CD4-positive, alpha-beta T cell treated with Interleukin-15 for 4 hours (primary cell): Measurements from ENCODE around the gene TEX19.

Experiments
- DNase-seq: peaks from one replicate; pipeline ENCODE4 v3.0.0-alpha.2; 2020; ENCODE audit warnings: low spot score

Gene TEX19

DNA sequence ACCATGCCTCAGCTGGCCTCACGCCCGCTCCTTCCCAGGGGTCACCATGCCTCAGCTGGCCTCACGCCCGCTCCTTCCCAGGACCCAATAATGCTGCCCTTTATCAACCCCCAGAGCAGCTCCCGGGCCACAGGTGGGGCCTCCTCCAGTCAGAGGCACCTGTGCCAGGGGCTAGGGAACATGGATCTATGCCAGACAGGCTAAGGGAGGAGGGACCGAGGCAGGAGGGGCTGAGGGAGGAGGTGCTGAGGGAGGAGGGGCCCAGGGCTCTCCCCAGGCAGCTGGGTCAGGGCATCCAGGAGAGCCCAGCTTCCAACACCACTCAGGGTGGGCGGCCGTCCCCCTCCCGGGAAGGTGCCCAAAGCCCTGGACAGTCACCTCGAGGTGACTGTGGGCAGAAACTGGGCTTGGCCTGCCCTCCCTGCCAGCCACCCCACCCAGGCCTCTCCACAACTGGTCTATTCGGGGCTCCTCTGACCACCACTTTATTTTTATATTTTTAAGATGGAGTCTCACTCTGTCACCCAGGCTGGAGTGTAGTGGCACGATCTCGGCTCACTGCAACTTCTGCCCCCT lies 31.9 kb downstream of the TEX19 start:
- no peak for DNase-seq

DNA sequence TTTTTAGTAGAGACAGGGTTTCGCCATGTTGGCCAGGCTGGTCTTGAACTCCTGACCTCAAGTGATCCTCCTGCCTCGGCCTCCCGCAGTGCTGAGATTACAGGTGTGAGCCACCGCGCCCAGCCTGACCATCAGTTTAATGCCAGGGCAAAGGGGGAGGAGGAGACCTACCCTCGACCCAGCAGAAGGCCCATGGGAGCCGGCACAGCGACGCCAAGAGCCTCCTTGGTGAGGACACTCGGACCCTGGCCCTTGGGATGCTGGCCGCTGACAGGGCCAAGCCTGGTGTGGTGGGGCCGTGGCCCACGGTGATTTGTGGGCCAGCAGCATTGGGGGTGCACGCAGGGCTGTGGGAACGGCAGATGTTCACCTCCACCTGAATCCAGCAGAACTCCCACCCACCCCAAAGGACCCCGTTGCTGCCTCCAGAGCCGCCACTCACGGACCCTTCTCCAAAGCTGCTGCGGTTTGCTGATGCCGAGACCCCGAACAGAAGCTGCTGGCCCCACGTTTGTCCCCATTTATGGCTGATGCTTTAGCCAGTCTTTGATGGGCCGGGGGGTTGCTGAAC lies 32.5 kb downstream of the TEX19 start:
- DNase-seq: no peak

DNA sequence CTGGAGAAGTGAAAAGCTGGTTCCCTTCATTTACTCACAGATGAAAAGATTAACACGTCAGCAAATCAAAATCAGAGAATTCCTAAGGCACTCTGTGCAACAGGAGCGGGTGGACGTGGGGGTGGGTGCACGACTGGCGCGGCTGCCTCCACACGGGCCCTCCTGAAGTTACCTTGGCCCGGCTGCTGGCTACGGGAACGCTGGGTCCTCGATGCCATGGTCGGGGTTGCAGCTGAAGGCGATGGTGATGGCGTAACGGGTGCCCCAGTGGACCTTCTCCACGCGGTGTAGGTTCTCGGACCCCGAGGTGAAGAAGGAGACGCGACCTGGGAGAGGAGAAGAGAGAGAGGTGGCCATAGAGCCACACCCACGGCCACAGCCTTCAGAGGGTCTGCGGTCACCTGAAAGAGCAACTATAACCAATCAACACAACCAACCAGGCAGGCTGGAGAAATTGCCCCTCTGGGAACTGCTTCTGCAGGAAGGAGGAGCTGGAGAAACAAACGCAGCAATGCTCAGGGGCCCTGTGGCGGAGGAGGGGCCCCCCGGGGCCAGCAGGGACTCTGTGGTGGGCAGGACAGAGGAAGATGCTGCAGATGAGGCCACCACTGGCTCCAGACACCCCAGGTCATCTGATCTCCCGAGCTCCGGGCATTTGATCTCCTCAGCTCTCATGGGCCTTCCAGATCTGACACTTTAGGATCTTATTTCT lies 33.3 kb downstream of the TEX19 start:
- no peak for DNase-seq

DNA sequence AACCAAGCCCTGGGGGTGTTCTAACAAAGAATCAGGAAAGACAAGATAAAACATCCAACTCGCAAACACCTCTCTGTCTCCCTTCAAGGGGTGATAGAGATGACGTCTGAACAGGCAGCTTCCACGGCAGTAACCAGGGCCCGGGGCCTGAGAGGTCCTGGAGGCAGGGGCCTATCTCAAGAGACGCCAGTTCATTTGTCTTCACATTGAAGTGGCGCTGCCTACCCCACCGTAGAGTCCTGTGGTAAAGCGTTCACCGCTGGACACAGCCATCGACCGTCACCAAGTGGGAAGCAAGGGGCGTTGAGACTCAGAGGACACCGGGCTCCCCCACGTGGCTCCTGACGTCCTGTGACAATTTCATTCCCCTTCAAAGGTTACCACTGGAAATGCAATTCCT lies 33.9 kb downstream of the TEX19 start:
- no peak for DNase-seq

DNA sequence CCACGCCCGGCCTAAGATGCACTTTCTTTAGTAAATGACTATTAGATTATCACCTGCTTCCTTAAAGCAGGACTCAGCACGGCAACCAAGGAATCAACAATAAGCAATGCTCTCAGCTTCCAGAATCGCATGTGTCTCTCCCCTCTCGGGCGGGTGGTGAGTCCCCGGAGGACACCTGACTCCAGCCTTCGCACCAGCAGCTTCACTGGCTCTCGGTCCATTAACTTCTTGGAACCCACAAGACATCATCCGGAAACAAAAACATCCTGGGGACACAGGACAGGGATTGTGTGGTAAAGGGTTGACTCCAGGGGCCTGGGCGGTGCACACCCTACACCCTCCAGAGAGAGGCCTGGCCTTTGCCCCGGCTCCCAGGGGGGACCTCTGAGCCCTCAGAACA lies 35.2 kb downstream of the TEX19 start:
- DNase-seq: no peak

DNA sequence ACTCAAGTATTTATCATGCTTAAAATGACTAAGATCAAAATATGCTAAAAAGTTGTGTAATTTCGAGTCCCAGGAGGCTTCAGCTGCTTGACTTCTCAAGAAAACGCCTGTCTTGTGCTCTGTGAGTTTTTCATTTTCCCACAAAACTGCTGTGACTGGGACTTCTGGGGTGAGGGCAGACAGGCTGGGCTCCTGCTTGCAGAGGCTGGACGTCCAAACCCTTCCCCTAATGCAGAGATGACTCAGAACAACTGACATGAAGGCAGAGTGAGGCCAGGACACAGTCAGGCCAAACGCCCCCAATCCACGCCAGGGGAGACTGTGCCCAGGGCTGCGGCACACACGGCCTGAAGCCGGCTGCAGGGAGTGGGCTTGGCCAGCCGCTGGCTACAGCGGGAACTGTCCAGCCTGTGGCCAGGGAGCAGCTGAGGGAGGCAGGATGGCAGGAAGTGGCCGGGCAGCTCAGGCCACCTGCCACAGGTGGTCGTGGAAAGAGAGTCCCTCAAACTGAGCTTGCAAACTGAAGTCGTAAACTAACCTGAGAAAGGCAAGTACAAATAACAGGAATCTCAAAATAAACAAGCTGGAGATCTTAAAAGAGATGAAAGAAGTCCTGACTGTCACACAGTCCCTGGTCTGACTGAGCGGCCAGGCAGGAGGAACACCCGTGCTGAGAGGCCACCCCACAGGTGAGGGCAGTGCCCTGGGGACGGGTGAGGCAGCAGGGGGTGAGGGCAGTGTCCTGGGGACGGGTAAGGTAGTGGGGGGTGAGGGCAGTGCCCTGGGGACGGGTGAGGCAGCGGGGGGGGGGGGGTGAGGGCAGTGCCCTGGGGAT lies 37.8 kb downstream of the TEX19 start:
- no peak for DNase-seq

DNA sequence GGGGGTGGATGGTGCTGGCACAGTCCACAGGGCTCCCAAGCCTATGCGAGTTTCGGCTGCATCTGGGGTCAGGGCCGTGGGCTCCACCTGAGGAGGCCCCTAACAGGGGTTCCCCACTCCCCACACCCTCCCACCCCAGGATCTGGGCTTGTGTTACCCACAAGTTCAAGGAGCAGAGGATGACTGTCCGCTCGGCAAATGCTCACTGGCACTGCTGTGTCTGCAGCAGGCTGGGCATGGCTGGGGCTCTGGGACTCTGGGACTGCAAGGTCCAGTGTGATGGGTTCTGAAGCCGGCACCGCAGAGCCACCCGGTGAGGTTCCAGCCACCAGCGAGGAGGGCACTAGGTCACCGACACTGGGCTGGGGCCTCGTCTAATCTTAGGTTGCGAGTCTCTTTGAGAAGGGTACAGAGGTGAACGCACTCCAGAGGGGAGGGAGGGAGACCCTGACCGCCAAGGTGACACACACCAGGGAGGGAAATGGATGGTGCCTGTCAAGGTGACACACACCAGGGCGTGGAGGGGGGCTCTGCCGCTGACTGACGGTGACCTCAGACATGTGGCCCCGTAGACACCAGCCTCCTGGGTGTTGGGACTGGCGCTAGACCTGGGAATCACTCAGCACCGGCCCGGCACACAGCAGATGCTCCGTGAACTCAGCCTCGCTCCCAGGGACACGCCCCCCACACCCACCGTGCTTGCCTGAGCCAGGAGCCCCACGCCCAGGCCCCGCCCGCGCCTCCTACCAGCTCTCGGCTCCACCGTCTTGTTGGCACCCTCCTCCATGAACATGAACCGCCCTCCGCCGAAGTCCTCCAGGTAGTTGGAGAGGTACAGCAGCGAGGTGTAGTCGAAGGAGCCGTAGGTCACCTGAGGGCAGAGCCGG lies 38.6 kb downstream of the TEX19 start:
- no peak for DNase-seq

DNA sequence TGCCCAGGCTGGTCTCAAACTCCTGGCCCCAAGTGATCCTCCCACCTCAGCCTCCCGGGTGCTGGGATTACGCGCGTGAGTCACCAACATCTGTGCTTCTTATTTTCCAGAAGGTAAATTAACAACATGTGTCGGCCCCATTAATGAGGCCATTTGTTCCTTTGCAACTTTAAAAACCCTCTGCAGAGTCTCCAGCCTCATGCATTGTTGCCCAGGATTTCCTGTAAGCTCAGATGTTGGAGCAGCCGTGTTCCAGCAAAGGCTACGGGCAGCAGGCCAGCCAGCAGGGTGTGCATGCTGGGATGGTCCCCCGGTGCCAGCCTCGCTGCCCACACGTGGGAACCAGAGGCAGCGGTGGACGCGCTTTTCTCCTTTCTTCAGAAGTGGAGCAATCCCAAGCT lies 40.0 kb downstream of the TEX19 start:
- DNase-seq: no peak

DNA sequence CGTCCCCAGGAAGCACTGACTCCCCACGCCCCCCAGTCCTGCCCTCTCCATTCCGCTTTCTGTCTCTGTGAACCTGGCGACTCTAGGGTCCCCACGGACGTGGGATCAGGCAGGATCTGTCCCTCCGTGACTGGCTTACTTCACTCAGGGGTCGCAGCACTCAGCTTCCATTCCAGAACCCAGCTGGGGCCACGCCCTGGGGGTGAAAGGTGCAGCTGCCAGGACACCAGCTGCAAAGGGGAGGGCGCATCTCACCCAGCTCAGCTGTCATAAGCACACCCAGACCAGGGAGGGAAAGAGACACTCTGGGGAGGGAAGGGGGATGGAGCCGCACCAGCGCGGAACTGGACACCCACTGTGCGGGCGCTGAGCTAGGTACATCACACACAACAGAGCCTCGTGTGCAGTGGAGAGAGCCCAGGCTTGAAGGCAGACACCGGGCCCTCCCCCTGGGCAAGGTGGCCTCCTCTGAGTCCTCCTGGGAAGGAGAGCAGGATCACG lies 40.6 kb downstream of the TEX19 start:
- DNase-seq: no peak

DNA sequence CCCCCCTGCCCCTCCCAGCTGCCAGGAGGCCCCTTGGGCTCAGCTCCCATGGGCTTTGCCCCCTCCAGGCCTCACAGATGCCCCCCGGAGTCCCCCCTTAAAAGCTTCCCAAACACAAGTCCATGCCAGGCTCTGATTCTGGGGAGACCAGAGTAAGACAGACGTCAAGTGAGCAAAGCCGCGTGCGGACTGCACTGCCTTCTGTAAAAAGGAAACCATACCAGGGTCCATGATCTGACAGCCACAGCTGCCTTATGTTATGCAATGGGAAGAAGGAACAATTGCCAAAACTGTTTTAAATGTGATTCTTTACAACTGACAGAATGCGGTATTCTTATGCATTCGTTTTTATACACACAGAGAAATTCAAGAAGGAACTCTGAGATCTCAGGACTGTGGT lies 41.2 kb downstream of the TEX19 start:
- no peak for DNase-seq

DNA sequence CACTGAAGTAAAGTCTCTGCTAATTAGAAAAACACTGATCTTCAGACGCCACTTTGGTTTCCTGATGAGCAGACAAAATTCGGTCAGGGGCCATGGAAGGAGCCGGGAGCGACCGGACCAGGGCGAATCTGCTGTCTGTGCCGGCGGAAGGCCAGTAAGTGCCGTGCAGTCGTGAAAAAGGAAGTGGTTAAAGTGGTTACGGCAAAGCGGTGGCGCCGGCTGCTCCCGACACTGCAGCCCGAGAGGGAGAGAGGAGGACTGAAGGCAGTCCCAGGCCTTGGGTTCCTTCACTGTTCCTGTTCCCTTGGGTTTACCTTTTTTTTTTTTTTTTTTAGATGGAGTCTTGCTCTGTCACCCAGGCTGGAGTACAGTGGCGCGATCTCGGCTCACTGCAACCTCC lies 41.8 kb downstream of the TEX19 start:
- DNase-seq: peak; percentile 44

DNA sequence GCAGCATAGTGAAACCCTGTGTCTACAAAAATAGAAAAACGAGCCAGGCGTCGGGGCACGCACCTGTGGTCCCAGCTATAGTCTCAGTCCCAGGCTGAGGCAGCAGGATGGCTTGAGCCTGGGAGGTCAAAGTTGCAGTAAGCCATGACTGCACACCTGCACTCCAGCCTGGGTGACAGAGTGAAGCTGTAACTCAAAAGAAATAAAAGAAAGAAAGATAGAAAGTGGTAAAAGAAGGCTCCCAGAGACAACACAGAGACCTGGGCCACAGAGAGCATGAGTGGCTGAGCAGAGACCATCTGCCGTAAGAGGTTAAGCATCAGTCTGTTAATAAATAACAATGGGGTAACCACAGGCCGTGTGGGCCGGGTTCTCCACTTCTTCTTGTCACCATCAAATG lies 43.8 kb downstream of the TEX19 start:
- DNase-seq: no peak

DNA sequence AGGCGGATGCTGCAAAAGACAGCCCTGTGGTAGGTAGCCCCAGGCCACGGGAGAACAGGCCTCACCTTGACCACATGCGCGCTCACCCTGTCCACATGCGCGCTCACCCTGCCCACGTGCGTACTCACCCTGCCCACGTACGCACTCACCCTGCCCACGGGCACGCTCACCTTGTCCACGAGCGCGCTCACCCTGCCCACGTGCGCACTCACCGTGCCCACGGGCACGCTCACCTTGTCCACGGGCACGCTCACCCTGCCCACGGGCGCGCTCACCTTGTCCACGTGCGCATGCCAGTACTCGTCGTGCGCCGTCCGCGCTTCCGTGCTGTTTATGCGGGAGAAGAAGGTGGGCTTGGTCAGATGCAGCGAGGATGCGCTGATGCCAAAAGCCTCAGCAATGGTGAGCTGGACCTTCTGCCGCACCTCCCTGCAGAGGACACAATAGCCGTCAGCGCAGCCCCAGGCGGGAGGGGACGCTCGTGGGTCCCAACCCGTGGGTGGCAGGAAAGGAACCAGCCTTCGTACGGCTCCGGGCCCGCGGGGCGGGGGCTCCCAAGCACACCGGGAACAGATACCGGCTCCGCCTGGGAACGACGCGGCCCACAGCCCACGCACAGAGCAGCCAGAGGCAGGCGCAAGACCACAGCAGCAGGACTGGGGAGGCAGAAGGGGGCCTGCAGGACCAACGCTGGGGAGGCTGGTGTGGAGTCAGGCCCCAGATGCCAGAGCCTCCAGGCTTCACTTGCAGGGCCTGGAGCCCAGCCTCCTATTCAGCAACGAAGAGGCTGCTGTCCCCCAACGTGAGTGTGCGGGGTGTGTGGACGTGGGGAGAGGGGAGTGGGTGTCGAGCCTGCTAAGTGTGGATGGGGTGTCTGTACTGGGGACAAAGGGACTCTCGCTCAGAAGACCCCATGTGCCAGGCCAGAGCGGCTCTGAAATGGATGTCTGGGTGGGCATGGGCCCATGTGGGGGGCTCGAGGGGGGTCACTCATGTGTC lies 44.9 kb downstream of the TEX19 start:
- DNase-seq: no peak

DNA sequence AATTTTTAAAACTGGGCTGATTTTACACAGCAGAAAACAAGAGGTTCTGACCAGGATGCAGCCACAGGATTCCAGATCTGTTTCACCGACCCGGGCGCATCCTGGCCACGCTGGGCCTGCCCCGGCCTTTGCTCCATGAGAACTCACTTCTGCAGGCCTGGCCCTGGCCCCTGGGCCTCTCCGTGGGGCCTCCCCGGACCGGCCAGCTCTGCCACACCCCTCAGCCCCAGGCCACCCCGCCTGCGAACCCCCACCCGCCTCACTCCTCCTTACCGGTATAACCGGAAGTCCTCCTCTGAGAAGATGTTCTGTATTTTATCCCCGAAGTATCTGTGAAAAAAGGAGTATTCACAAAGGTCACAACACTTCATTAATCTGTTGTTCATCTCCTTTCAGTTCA lies 46.0 kb downstream of the TEX19 start:
- DNase-seq: no peak

DNA sequence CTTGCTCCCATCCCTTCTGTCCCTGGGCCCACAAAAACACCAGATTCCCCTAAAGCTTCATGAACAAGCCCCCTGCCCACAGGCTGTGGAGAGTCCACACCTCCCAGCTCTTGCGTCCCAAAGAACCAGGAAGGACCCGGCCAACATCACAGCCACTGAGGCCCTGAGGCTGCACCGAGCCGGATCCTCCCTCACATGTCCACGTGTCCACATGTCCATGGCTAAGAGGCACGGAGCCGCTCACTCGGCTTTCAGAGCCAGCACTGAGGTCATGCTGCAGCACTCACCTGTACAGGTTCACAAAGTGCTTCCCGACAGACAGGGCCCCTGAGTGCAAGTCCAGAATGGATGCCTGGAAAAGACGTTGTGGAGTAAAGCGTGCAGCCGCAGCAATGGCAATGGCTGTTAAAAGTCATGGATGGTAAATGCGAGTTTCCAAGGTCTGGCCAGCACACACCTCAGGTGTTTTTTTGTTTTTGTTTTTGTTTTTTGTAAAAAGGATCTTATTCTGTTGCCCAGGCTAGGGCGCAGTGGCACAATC lies 47.2 kb downstream of the TEX19 start:
- DNase-seq: no peak

DNA sequence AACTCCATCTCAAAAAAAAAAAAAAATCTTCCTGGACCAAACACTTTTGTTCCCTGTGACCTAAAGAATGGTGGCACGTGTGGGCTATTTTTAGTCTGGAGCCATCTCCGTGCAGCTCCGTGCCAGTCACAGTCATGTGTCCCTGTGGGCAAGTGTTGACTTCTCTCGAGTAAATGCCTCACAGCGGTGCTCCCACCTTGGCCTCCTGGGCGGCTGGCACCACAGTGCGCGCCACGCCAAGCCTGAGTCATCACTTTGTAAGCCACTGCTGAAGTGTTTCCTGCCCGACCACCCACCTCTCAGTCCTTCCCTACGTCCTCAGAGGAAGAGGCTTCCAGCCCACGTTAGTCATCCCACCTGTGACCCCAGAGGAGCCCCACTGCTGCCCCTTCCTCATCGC lies 48.2 kb downstream of the TEX19 start:
- no peak for DNase-seq

DNA sequence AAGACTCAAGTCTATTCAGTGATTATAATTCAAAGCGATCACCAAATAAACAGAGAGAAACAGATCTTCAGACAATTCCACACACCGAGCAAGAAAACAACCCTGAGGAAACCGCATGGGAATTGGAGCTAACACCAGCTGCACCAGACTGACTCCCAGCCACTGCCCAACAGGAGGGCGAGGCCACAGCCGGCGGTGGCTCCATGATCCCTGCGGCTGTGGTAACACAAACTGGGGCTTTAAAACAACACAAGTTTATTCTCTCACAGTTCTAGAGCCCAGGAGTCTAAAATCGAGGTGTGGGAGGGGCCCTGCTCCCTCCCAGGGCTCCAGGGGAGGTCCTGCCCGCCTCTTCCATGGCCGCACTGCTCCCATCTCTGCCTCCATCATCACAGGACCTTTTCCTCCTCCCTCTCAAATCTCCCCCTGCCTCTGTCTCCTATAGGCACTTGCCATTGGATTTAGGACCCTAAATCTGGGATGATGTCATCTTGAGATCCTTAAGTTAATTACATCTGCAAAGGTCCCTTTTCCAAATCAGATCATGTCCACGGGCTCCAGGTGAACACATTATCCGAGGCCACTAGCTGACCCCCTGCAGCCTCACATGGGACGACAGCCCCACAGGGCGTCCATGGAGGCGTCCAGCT lies 49.4 kb downstream of the TEX19 start:
- DNase-seq: no peak

DNA sequence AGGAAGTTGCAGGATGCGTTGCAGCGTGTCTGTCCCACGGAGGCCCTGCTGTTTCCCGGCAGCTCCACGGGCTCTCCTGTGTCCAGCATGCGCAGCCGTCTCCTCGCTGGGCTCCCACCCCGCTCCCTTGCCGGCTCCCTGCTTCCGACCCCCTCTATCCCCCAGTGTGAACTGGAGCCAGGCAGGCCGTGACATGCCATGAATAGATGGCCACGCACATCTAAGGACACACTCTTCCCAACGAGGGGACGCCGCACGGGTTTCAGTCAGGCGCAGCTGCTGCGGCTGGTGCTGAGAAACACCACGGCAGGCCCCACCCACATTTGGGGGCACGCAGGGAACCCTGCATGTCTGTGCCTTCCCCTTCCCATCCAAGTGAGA lies 49.9 kb downstream of the TEX19 start:
- no peak for DNase-seq

DNA sequence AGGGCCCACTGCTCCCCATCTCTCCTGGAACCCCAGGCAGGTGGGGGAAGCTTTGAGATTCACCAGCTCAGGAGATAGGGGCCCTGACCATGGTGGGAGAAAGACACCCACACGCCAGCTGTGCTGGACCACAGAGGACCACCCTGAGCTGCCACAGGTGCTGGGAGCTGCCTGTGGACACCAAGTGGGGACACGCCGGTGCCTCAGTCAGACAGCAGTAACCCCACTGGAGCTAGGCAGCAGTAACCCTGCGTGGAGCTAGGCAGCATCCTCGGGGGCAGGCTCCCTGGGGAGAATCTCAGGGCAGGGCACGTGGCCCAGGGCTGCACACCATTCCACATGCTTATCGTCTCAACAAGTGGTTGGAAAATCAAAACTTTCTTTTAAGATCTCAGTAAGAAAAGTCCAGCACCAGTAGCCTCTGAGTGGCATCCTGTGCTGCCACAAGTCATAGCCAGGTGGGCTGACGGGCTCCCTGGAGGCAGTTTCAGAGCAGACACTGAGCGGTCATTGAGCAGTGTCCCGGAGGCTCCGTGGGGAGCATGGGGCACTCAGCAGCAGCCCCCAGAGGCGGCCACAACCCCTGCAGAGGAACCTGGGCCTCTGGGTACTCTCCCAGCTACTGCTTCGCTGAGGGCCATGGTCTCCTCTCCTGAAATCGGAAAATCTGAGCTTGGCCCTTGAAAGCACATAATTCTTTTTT lies 51.1 kb downstream of the TEX19 start:
- no peak for DNase-seq
